HG03095 (cell line): ENCODE measurements around the gene TMEM271.

ENCODE experiments used
- ATAC-seq: cut with Tn5 transposase; IDR thresholded peaks from one replicate; pipeline ENCODE4 v1.9.1; 2021; ENCODE audit warnings: moderate library complexity; ENCODE audit not compliant: unreplicated experiment

The TMEM271 gene

GRCh38 chr4:535181-535923 lies 40.7 kb downstream of the TMEM271 start:
- no peak for ATAC-seq

GRCh38 chr4:534576-535151 lies 41.4 kb downstream of the TMEM271 start:
- no peak for ATAC-seq

GRCh38 chr4:534101-534575 lies 42.0 kb downstream of the TMEM271 start:
- ATAC-seq = no peak

GRCh38 chr4:533318-534100 lies 42.6 kb downstream of the TMEM271 start:
- ATAC-seq = no peak

GRCh38 chr4:532588-533317 lies 43.3 kb downstream of the TMEM271 start:
- no peak for ATAC-seq

GRCh38 chr4:531721-532565 lies 44.2 kb downstream of the TMEM271 start:
- ATAC-seq = no peak

GRCh38 chr4:531076-531475 lies 45.0 kb downstream of the TMEM271 start:
- no peak for ATAC-seq

GRCh38 chr4:530017-530781 lies 45.9 kb downstream of the TMEM271 start:
- no peak for ATAC-seq

- no peak for ATAC-seq
These were observed 46.5 kb downstream of the TMEM271 start for GRCh38 chr4:529563-529962.

GRCh38 chr4:528835-529234 lies 47.3 kb downstream of the TMEM271 start:
- no peak for ATAC-seq

GRCh38 chr4:528296-528695 lies 47.8 kb downstream of the TMEM271 start:
- no peak for ATAC-seq

- ATAC-seq = no peak
These were observed 49.1 kb downstream of the TMEM271 start for GRCh38 chr4:526971-527460.

- ATAC-seq = no peak
These were observed 49.7 kb downstream of the TMEM271 start for GRCh38 chr4:526189-526909.

GRCh38 chr4:525660-526059 lies 50.4 kb downstream of the TMEM271 start:
- no peak for ATAC-seq

- no peak for ATAC-seq
These were observed 51.9 kb downstream of the TMEM271 start for GRCh38 chr4:524196-524595.
